Glutamatergic neuron (in vitro differentiated cells): ENCODE results near the gene TAOK2. TPM values are rescaled to one million over a fixed set of nuclear protein-coding genes. Genes with fewer than 3 reads are reported as not detected.
"Not testable (repeated sequence)": the region's sequence is repeated elsewhere in the genome, so short reads cannot be mapped to it uniquely, and the experiment has no call there.

Experiments
- DNase-seq: peaks from one replicate; pipeline ENCODE4 v3.0.0; 2022
- H3K27ac Mint-ChIP-seq: one replicate; pipeline ENCODE4 v1.8.0; 2020; ENCODE audit warnings: mild to moderate bottlenecking, mixed read lengths, inconsistent platforms; ENCODE audit not compliant: unreplicated experiment
- H3K27me3 Mint-ChIP-seq: one replicate; pipeline ENCODE4 v1.8.0; 2020; ENCODE audit warnings: mild to moderate bottlenecking, moderate library complexity, mixed read lengths, inconsistent platforms; ENCODE audit not compliant: unreplicated experiment
- H3K36me3 Mint-ChIP-seq: one replicate; pipeline ENCODE4 v1.8.0; 2020; ENCODE audit warnings: mild to moderate bottlenecking, mixed read lengths, inconsistent platforms; ENCODE audit not compliant: unreplicated experiment
- H3K4me1 Mint-ChIP-seq: one replicate; pipeline ENCODE4 v1.8.0; 2020; ENCODE audit warnings: mild to moderate bottlenecking, low read depth, mixed read lengths, inconsistent platforms; ENCODE audit not compliant: unreplicated experiment
- H3K4me3 Mint-ChIP-seq: one replicate; pipeline ENCODE4 v1.8.0; 2020; ENCODE audit warnings: mild to moderate bottlenecking, mixed read lengths, inconsistent platforms; ENCODE audit not compliant: unreplicated experiment
- H3K9me3 Mint-ChIP-seq: one replicate; pipeline ENCODE4 v1.8.0; 2020; ENCODE audit warnings: mild to moderate bottlenecking, moderate library complexity, mixed read lengths, inconsistent platforms; ENCODE audit not compliant: unreplicated experiment
- total RNA-seq: library from RNA; stranded (reverse); fragmentation: NEBNext Ultra II Directional; extraction: Animal tissue kit (Norgen Biotek cat#: 25700); gene quantifications from one replicate; pipeline ENCODE4 v1.2.1, GENCODE V29; 2021; ENCODE audit not compliant: unreplicated experiment
- TF ChIP-seq, protein P1 (sequence below): fragments of 200-600 bp; sonication (generic); IDR thresholded peaks from one replicate; pipeline ENCODE4 v1.5.0; 2021; ENCODE audit not compliant: partially characterized antibody, unreplicated experiment

Gene TAOK2
- total RNA-seq, 1 donor from 2014 or later, result 58.5 TPM

DNA sequence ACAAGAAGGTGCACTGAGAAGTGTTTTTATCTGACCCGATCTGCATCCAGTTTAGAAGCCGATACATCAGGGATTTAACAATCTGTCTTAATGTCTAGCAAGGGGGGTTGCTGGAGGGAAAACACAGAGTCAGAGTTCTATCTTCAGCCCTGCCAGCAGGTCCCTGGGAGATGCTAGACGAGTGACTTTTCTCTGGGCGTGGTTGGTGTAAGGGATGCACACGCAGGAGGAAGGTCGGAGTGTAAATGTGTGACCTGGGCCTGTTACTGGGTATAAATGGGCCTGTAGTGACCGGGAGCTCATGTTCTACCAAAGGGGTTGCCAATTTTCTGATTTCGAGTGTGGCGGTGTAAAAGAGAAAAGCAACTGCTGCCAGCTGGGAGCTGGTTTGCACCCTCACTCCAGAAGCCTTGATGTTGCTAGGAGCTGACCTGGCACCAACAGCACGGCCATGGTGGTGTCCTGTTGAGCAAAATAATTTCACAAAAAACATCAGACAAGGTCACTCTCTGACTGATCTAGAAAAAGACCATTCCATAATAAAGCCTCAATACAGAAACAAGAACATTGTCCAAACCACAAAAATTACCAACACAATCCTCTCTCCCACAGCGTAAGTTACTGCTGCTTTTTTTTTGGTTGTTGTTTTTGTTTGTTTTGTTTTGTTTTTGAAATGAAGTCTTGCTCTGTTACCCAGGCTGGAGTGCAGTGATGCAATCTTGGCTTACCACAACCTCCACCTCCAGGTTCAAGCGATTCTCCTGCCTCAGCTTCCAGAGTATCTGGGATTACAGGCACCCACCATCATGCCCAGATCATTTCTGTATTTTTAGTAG is 46.4 kb upstream of the TAOK2 start:
- no peak for DNase-seq
- H3K27me3 Mint-ChIP-seq, result peaks cover 8% of the 10 kb centered on the region

DNA sequence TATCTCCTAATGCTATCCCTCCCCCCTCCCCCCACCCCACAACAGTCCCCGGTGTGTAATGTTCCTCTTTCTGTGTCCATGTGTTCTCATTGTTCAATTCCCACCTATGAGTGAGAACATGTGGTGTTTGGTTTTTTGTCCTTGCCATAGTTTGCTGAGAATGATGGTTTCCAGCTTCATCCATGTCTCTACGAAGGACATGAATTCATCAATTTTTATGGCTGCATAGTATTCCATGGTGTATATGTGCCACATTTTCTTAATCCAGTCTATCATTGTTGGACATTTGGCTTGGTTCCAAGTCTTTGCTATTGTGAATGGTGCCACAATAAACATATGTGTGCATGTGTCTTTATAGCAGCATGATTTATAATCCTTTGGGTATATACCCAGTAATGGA is 41.9 kb upstream of the TAOK2 start:
- H3K9me3 Mint-ChIP-seq, H3K36me3 Mint-ChIP-seq, H3K27me3 Mint-ChIP-seq, DNase-seq, H3K4me3 Mint-ChIP-seq, H3K4me1 Mint-ChIP-seq, H3K27ac Mint-ChIP-seq: not testable (repeated sequence)

More for the DNA sequence above, 46.4 kb upstream of the TAOK2 start:
- TF ChIP-seq, protein P1, sequence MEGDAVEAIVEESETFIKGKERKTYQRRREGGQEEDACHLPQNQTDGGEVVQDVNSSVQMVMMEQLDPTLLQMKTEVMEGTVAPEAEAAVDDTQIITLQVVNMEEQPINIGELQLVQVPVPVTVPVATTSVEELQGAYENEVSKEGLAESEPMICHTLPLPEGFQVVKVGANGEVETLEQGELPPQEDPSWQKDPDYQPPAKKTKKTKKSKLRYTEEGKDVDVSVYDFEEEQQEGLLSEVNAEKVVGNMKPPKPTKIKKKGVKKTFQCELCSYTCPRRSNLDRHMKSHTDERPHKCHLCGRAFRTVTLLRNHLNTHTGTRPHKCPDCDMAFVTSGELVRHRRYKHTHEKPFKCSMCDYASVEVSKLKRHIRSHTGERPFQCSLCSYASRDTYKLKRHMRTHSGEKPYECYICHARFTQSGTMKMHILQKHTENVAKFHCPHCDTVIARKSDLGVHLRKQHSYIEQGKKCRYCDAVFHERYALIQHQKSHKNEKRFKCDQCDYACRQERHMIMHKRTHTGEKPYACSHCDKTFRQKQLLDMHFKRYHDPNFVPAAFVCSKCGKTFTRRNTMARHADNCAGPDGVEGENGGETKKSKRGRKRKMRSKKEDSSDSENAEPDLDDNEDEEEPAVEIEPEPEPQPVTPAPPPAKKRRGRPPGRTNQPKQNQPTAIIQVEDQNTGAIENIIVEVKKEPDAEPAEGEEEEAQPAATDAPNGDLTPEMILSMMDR, result no peak
- Mint-ChIP-seq H3K27ac (peak overlapping the region; percentile 93), H3K9me3 (peaks cover 10% of the 10 kb centered on the region), H3K4me1 (peaks cover 18% of the 10 kb centered on the region), H3K4me3 (peak overlapping the region; percentile 93), H3K36me3 (no peaks in the 10 kb centered on the region)

DNA sequence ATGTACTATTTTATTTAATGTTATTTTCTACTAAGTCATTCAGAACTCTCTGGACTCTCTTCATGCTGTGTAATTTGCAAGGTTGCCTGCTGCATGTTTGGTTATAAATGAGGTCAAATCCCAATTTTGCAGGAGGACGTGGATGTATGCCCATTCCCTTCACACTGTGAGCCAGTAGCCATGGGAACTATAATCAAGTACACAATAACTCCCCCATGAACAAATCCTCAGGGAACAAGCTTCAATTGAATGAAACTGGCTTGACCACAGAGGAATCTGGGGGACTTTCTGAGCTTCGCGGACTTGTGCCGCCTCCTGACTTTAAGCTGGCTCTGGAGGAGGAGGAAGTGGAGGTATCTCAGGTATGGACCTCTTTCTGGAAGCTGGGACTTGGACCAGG is 33.0 kb upstream of the TAOK2 start:
- no peaks in the 10 kb centered on the region for H3K36me3 Mint-ChIP-seq
- no peaks in the 10 kb centered on the region for H3K27me3 Mint-ChIP-seq
- no peak for DNase-seq
- H3K9me3 Mint-ChIP-seq, result no peaks in the 10 kb centered on the region
- TF ChIP-seq, protein P1, result no peak
- no peaks in the 10 kb centered on the region for H3K4me1 Mint-ChIP-seq
- no peak overlapping the region for H3K27ac Mint-ChIP-seq
- H3K4me3 Mint-ChIP-seq, result no peak overlapping the region

DNA sequence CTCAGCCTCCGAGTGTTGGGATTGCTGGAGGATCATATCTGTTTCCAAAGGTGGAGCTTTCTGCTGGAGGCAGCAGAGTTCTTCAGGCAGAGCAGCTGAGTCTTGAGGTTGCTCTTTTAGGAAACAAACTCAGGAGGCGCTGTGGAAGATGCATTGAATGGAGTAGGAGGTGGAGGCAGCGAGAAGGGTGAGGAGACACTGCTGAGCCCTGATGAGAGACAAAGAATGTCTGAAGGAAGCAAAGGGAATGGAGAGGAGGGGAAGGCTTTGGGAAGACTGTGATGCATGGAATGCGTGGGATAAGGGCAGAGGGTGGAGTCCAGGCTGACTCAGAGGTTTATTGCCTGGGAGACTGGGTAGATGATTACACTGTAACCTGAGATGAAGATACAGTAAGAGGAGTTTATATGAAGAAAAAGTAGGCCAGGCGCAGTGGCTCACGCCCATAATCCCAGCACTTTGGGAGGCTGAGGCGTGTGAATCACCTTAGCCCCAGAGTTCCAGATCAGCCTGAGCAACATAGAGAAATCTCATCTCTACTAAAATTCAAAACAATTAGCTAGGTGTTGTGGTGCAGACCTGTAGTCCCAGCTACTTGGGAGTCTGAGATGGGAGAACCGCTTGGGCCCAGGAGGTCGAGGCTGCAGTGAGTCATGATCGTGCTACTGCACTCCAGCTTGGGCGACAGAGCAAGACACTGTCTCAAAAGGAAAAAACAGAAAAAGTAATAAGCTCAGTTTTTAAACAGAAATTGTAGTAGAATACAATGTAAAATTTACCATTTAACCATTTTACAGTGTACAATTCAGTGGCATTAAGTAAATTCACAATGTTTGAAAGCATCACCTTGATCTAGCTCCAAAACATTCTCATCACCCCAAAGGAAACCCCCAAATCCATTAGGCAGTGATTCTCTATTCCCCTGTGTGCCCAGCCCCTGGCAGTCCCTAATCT is 29.5 kb upstream of the TAOK2 start:
- no peak overlapping the region for H3K27ac Mint-ChIP-seq
- TF ChIP-seq, protein P1, result no peak
- H3K27me3 Mint-ChIP-seq, result no peaks in the 10 kb centered on the region
- no peaks in the 10 kb centered on the region for H3K4me1 Mint-ChIP-seq
- H3K9me3 Mint-ChIP-seq, result no peaks in the 10 kb centered on the region
- DNase-seq, result no peak
- no peak overlapping the region for H3K4me3 Mint-ChIP-seq
- H3K36me3 Mint-ChIP-seq, result no peaks in the 10 kb centered on the region

GRCh38 chr16:29947897-29948296 is 25.8 kb upstream of the TAOK2 start:
- Mint-ChIP-seq H3K36me3 (peaks cover 10% of the 10 kb centered on the region), H3K27ac (no peak overlapping the region), H3K4me3 (no peak overlapping the region), H3K9me3 (peaks cover 6% of the 10 kb centered on the region), H3K4me1 (no peaks in the 10 kb centered on the region), H3K27me3 (no peaks in the 10 kb centered on the region)
- no peak for DNase-seq
- TF ChIP-seq, protein P1, result no peak
